Body of pancreas (tissue), 4 donors: ENCODE results near the gene SLC35F4. TPM values are rescaled to one million over a fixed set of nuclear protein-coding genes. Genes with fewer than 3 reads are reported as not detected.

Source experiments
- ATAC-seq: fragments of 150-250 bp; one replicate; pipeline ENCODE4 v1.9.1; 2016
- DNase-seq, 4 donors: peaks; one replicate each; pipeline ENCODE4 v3.0.0-alpha.2; 2019
- H3K27ac ChIP-seq, 4 donors: fragments of 200-600 bp; sonication (generic); 1 replicate in 3 of 4; 2 replicates in 1 of 4; pipeline versions ENCODE4 v1.5.1 to v1.6.1; 2016 to 2019; ENCODE audit warnings: mild to moderate bottlenecking in 1 of 4, mixed read lengths in 1 of 4, moderate library complexity in 1 of 4
- H3K27me3 ChIP-seq, 2 donors: fragments of 200-600 bp; sonication (generic); one replicate each; pipeline ENCODE4 v1.6.0; 2016; ENCODE audit warnings: mild to moderate bottlenecking in 1 of 2
- H3K36me3 ChIP-seq, 2 donors: fragments of 200-600 bp; sonication (generic); replicated peaks in 1 of 2; 2 replicates each; pipeline ENCODE4 v1.5.1; 2016; ENCODE audit warnings: low read depth in 2 of 2; ENCODE audit not compliant: insufficient read depth in 1 of 2
- H3K4me1 ChIP-seq: fragments of 200-600 bp; sonication (generic); one replicate; pipeline ENCODE4 v1.6.0; 2016
- H3K4me3 ChIP-seq, 2 donors: fragments of 200-600 bp; sonication (generic); 1 replicate in 1 of 2; 2 replicates in 1 of 2; pipeline ENCODE4 v1.5.1; 2016 to 2019
- H3K9me3 ChIP-seq, 3 donors: fragments of 200-600 bp; sonication (generic); 1 replicate in 2 of 3; 2 replicates in 1 of 3; pipeline ENCODE4 v1.5.1; 2016
- POLR2A ChIP-seq, 3 donors: fragments of 450-650 bp; IDR thresholded peaks; one replicate each; pipeline ENCODE4 v1.6.1; 2016; ENCODE audit warnings: antibody characterized with exemption in 3 of 3, mild to moderate bottlenecking in 2 of 3
- WGBS, 2 donors: methylation state at CpG; one replicate each; pipeline ENCODE4 v1.1.5; 2017; 5-methylcytosine and 5-hydroxymethylcytosine counted together
- intact Hi-C: fragments of 100-400 bp; cut with DNase I; formaldehyde crosslinking; loops from one replicate; pipeline ENCODE4 v1.15.1; 2023
- total RNA-seq, 2 donors: library from RNA; depleted of rRNA; stranded (reverse); fragments of >200 nt; gene quantifications; one replicate each; pipeline ENCODE4 v1.1.0, GENCODE V29; 2016
- TF ChIP-seq, protein P1 (sequence below), 7 experiments: fragments of 450-650 bp in 4 of 7; fragments of 200-600 bp in 3 of 7; sonication (generic) in 3 of 7; IDR thresholded peaks; one replicate each; pipeline ENCODE4 v1.5.1; 2016 to 2019; ENCODE audit warnings: antibody characterized with exemption in 7 of 7

SLC35F4 gene
- total RNA-seq, 2 donors from 2014 or later: not detected

DNA sequence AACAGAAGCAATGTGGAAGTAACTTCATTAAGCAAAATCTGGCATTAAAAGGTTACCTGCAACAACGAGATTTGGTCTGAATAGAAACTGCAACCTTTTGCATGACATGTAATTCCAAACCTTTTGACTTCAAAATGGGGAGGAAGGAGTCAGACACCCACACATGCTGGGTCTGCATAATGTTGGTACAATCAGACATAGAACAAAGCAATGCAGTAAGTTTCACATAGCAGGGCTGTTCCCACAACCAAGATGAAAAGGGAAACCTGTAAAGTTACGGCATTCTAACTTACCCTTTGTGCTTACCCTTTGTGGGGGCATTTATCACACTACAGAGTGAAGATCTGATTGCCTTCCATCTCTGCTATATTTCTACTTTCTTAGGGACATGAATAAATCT is 10.1 kb upstream of the SLC35F4 start:
- Histone ChIP-seq H3K36me3 (no peaks in the 10 kb centered on the region), H3K4me1 (no peaks in the 10 kb centered on the region), H3K4me3 (no peak overlapping the region), H3K9me3 (no peaks in the 10 kb centered on the region), H3K27me3 (no peaks in the 10 kb centered on the region), H3K27ac (no peak overlapping the region)
- DNase-seq: no peak
- no peak for ATAC-seq
- intact Hi-C loops: no loop called here
- WGBS, 2 donors: 46% methylated on average over 2 of the region's 2 CpGs
- no peak for TF ChIP-seq POLR2A (IDR thresholded peaks at IDR 0.05)
- TF ChIP-seq, protein P1, sequence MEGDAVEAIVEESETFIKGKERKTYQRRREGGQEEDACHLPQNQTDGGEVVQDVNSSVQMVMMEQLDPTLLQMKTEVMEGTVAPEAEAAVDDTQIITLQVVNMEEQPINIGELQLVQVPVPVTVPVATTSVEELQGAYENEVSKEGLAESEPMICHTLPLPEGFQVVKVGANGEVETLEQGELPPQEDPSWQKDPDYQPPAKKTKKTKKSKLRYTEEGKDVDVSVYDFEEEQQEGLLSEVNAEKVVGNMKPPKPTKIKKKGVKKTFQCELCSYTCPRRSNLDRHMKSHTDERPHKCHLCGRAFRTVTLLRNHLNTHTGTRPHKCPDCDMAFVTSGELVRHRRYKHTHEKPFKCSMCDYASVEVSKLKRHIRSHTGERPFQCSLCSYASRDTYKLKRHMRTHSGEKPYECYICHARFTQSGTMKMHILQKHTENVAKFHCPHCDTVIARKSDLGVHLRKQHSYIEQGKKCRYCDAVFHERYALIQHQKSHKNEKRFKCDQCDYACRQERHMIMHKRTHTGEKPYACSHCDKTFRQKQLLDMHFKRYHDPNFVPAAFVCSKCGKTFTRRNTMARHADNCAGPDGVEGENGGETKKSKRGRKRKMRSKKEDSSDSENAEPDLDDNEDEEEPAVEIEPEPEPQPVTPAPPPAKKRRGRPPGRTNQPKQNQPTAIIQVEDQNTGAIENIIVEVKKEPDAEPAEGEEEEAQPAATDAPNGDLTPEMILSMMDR (IDR thresholded peaks at IDR 0.05): no peak

DNA sequence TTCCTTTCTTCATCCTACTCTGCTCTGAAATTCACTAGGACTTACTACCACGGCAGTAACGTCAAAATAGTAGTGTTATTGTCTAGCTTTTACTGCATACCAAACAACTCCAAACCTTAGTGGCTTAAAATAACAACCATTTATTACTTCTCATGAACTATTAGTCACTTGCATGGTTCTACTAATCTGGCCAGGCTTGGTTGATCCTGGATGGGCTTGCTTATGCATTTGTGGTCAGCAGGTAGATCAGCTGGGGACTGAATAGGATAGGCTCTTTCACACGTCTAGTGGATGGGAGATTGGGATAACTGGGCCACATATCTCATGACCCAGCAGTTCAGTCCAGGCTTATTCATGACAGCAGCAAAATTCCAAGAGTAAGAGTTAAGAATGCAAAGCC is 9.4 kb upstream of the SLC35F4 start:
- ATAC-seq: no peak
- 51 to 62% methylated on average over 3 of the region's 3 CpGs for WGBS, 2 donors
- H3K36me3 ChIP-seq: no peaks in the 10 kb centered on the region
- intact Hi-C loops: no loop called here
- H3K27ac ChIP-seq: no peak overlapping the region
- H3K27me3 ChIP-seq: no peaks in the 10 kb centered on the region
- H3K4me1 ChIP-seq: no peaks in the 10 kb centered on the region
- DNase-seq: no peak
- TF ChIP-seq, protein P1 (IDR thresholded peaks at IDR 0.05): no peak
- TF ChIP-seq POLR2A (IDR thresholded peaks at IDR 0.05): no peak
- H3K4me3 ChIP-seq: no peak overlapping the region
- H3K9me3 ChIP-seq: no peaks in the 10 kb centered on the region

DNA sequence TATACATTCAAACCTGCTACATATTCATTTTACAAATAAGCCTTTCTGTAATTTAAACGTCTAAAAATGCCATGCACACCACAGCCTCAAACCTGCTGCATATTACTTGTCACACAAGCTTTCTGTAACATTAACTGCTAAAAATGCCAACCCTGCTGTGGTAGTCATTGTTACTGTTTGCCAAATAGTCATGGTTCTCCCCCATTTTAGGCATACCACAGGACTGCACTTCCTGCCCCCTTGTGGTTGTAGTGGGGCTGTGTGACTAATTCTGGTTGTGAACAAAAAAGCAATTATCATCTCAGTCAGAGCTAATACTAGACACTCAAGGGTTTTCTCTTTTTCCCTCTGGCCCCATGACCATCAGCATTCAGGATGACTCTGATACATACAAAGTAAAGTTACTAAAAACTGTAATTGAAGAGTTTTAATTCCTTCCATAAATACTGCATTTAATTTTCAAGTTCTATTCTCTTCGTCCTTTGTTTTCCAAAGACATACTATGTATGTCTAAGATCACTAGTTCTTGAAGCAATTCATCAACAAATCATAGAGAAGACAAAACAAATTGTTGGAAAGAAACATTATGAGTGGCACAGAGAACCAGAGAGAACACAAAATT is 5.7 kb upstream of the SLC35F4 start:
- H3K27me3 ChIP-seq: no peaks in the 10 kb centered on the region
- no peak overlapping the region for H3K27ac ChIP-seq
- no peaks in the 10 kb centered on the region for H3K9me3 ChIP-seq
- 52 to 56% methylated on average over 2 of the region's 2 CpGs for WGBS, 2 donors
- intact Hi-C loops: no loop called here
- H3K4me3 ChIP-seq: no peak overlapping the region
- DNase-seq (peak; percentile 13 to 23 (median 19)), ATAC-seq (no peak)
- H3K4me1 ChIP-seq: no peaks in the 10 kb centered on the region
- no peaks in the 10 kb centered on the region for H3K36me3 ChIP-seq
- no peak for TF ChIP-seq POLR2A (IDR thresholded peaks at IDR 0.05)
- TF ChIP-seq, protein P1 (IDR thresholded peaks at IDR 0.05): peak in 6 of 7 experiments; percentile 24 to 46 (median 38)

DNA sequence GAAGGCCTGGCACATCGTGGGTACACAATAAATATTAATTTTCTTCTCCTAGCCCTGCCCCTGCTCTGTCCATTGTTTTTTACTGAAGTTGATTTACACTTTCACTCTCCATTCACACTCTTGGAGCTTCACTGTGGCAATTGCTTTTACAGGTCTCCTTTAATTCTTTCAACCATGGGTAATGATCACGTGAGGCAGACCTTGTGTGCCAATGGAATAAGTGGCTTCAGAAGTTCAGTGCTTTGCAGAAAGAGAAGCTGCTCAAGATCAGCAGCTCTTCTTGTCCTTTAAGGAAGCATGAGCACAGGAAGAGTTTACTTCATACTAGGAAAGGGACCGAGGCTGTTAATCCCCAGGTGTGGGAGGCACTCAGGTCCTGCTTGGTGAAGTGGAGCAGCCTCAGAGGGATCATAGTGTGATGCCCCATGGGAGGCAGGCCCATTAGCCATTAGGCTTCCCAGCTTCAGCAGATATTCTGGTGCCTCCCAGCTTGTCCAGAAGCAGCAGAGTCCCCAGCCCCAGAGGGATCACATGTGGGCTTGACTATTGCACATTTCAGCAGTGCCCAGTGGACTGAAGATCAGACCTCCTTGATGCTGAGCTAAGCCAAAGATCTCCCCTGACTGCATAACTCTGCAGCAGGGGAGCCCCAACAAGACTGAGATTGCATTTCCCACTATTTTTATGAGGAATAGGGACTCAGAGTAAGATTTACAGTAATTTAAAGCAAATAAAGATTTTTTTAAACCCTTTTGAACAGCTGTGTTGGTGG is 5.0 kb upstream of the SLC35F4 start:
- Histone ChIP-seq H3K4me3 (no peak overlapping the region), H3K4me1 (peaks cover 3% of the 10 kb centered on the region), H3K36me3 (no peaks in the 10 kb centered on the region), H3K27me3 (no peaks in the 10 kb centered on the region), H3K9me3 (no peaks in the 10 kb centered on the region), H3K27ac (no peak overlapping the region)
- ATAC-seq (no peak), DNase-seq (no peak)
- intact Hi-C loops: no loop called here
- 37 to 45% methylated on average over 3 of the region's 3 CpGs for WGBS, 2 donors
- TF ChIP-seq POLR2A (IDR thresholded peaks at IDR 0.05): no peak
- TF ChIP-seq, protein P1 (IDR thresholded peaks at IDR 0.05): no peak
